Stimulated activated CD8-positive, alpha-beta memory T cell treated with anti-CD3 and anti-CD28 coated beads, Interleukin-2, amount 100 ng/mL, for 48 hours (primary cell): ENCODE measurements around the gene FGF14.

Experiments
- DNase-seq, 2 donors: peaks; one replicate each; pipeline ENCODE4 v3.0.0-alpha.2; 2020; ENCODE audit warnings: low read depth in 2 of 2

Gene FGF14

DNA sequence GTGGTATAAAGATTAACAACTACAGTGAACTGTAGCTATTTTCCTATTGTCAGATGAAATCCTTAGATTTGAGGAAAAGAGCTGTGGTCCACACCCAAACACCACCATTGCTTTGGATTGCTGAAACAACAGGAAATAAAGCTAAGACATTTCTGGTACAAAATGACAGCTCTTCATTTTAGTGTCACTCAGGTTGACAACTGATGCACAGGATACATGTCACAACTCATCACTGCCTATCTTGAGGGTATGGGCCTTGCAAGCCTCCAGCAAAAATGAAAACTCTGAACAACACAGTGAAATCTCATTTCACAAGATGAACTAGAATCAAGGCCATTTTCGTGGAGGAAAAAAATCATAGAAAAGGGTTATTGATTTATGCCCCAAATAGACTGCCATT, 609.7 kb downstream of the FGF14 start:
- no peak for DNase-seq

DNA sequence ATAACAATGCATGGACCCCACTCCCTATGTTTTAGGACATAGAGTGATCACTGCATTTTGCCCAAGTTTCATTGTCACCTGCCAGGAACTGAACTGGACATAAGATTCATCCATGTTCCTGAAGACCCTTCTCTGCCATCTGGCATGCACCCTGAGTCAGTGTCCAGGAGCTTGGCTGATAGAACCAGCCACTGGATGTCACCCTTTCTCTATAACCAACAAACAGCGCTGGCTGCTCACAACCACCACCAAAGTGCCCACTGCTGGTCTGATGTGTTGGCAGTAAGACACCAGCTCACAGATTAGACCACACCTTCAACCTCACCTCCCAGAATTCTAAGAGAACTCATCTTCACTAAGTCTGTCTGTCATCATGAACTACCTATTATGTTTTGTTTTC, 616.0 kb downstream of the FGF14 start:
- DNase-seq, result no peak

DNA sequence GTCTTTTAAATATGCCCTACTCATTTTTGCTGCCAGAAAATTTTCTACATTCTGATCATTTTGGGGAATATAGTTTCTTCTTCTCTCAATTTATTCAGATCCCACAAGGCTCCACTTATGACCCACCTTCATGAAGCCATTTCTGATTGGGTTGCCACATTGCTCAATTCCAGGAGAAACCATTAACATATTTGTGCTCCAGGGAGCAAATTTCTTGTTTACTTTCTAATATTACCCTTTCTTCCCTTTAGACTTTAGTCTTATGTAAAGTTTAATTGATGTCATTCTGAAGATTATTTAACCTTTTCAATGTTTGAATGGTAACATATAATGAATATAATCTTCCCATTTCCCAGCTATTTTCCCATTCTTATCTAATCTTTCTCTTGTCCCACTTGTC, 617.5 kb downstream of the FGF14 start:
- DNase-seq, result no peak

DNA sequence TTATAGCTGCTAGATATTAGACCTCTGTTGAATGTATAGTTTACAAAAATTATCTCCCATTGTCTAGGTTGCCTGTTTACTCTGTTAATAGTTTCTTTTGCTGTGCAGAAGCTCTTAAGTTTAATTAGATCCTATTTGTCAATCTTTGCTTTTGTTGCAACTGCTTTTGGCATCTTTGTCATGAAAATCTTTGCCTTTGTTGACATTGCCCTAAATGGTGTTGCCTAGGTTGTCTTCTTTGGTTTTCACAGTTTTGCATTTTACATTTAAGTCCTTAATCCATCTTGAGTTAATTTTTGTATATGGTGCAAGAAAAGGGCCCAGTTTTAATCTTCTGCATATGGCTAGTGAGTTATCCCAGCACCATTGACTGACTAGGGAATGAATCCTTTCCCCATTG, 618.3 kb downstream of the FGF14 start:
- no peak for DNase-seq

DNA sequence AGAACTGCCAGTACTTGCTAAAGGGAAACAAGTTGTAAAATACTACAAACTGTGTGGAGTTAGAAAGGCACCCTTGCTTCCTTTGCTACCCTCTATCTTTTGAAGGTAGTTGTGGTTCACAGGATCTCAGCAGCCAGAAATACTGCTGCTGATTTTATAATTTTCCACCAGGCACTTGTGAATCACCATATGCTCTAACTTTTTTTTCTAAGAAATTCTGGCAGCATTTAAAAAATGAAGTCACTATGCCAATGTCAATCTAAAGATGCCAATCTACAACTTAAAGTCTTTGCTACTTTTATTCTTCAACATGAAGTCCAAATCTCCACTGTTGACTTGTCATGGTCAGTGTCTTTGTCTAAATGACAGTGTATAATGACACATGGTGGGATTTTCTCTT, 621.6 kb downstream of the FGF14 start:
- no peak for DNase-seq

DNA sequence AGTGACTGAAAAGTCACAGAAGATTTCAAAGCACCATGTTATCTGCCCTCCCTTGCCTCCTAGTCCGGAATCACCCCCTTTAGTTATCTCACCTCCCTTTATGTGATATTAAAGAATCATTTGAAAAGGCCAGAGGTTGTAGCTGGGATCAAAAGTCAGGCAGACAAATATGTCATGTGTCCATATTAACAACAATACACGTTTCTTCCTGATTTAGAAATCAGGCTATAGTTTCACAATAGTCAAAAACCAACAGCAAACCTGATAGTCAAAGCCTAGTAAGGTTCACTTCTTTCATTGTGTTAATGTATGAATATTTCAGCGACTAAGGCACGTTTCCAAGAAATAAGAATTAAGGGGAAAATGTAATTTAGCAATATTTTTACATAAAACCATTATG, 622.7 kb downstream of the FGF14 start:
- DNase-seq, result no peak

DNA sequence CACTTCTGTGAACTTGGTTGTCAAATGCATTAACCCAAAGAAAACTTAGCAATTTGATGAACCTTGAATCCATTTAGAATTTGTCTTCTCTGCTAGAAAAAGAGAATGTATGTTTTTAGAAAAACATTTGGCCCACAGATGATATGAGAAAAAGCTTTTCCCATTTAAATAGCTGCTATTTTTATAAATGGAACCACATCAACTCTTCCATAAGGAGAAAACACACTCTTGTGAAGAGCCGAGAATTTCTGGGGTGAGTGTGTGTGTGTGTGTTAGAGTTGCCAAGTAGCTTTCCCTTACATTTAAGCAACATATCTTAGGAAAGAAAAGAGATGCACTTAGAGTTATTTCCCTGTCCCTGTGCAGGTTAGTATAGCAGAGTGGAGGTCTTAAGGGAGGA, 626.6 kb downstream of the FGF14 start:
- no peak for DNase-seq

DNA sequence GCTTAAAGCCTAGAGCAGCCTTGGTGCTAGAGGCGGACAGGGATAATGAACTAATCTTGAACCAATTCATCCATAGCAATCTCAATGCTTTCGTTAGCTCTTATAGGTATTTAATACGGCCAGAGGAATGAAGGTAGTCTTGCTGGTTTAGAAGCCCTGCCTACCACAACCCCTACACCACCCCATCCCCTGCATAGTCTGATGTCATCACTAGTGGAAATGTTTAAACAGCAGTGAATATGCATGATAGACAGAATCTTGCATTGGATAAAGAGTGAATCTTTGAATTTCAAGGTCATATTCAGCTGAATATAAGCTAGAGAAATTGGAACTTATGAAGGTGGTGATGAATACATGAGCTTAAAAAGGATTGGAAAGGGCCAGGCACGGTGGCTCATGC, 627.5 kb downstream of the FGF14 start:
- DNase-seq, result no peak

DNA sequence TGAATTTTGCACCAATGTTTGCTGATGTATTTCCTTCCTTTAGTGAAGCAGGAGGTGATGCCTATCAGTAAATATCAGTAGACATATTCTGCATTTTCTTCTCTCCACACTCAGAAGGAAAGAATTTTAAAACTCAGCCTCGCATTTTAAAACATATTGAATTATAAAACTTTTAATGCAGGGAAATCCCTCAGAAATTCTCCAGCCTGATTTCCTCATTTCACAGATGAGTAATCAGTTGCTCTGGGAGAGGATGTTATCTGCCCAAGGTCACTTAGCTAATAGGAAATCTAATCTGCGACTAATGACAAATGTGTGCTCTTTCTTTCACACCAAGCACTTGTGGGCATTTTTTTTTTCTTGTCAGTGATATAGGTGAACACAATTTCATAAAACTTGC, 628.8 kb downstream of the FGF14 start:
- no peak for DNase-seq

DNA sequence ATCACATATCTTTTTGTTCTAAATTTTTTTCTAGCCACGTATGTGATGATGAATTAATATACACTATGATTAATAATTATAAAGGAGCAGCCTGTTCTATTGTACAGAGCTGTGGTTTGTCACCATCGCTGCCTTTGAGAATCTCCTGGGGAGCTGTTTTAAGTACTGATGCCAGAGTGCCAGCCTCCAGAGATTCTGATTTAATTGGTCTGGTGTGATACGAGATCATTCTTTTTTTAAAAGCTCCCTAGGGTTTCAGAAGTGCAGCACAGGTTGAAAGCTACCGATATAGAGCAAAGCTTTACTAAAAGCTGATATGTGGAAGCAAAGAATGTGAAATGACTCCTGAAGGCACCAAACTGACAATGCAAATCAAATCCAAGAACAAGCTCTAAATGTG, 634.7 kb downstream of the FGF14 start:
- DNase-seq, result no peak

DNA sequence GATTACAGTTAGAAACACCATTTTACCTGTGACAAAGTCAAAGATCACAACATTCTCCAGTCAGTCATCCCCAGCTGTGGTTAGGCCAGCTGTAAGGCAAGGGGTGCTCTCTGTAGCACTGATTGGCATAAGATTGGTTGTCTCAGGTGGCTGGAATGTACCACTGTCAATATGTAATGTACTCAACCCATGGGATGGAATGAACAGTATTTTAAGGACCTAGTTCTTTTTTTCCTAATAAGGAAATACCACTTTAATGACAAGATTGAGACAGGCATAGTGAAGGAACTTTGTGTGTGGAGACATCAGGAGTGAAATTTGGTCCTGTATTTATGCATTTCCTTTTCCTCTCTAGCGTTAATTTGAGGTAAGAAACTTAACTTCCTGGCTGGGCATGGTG, 638.7 kb downstream of the FGF14 start:
- DNase-seq, result no peak

DNA sequence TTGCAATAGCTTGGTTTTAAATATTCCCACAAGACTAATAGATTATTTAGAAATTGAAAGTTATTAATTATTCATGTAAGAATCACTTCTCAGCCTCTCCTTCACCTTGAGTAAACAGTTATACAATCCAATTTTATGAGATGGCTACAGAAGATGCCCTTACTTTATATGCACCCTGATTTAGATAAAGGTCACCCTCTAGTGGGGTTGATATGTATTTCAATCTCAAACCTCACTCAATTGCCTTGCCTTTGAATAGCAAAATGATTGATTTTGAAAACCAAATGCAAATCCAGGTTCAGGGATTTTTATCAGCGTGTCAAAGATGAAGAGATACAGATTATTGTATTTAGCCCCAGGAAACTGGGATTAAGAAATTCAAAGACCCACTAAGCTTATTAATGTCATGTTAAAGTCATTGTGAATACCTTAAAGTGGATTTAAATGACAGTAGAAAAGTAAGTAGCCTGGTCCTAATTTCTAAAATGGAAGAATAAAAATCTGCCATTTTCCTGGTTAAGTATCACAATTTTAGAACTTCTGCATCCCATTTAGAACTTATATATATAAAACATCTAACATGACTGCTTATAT, 644.3 kb downstream of the FGF14 start:
- DNase-seq, result no peak

DNA sequence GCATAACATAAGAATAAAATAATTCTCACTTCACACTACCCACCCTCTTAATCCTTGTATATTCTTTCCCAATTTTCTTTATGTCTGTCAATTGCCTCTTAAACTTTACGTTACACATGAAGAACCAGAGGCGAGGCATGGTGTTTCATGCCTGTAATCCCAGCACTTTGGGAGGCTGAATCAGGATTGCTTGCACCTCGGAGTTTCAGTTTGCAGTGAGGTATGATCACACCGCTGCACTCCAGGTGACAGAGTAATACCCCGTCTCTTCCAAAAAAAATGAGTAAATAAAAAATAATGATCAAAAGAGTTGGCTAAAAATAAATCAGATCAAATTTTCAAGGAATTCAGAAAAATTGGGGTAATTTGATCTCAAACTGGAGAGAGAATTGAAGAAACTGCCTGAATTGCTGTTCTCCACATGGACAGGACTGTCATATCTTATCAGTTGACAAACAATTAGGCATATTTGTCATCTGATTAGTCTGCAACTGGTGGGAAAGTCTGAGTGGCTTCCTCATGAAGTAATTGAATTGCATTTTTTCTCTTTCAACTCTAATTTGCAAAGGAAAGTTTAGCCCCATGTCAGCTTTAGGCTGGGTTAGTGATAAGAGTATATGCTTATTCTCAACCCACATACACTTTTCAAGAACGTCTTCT, 646.5 kb downstream of the FGF14 start:
- no peak for DNase-seq

DNA sequence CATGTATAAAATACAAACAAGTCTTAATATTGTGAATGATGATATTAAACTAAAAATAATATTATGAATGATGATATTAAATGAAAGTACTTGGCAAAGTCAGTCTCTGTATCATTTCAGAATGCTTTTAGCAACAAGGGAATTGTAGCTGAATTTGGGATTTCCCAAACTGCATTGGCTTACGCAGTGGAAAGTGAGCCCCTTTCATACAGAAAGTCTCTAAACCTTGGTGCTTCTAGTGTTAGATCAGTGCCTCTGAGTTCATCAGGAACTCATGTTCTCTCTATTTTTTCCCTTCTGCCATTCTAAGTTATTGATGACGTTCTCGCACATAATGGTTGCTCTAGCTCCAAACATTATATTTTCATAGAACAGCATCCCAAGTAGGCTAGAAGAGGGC, 649.4 kb downstream of the FGF14 start:
- no peak for DNase-seq

DNA sequence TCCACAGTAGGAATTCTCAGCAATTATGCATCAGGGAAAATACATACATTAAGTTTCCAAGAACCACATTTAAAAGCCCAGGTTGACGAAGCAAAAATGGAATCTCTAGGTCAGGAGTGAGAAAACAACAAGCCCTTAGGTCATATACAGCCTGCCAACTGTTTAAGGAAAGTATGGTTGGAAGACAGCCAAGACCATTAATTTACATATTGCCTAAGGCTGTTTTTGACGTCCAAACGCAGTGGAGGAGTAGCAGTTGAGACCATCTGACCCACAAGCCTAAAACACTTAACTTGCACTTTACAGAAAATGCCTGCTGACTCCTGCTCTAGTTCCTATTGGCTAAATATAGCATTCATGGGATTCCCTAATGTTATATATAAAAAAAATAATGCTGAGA, 650.4 kb downstream of the FGF14 start:
- no peak for DNase-seq

DNA sequence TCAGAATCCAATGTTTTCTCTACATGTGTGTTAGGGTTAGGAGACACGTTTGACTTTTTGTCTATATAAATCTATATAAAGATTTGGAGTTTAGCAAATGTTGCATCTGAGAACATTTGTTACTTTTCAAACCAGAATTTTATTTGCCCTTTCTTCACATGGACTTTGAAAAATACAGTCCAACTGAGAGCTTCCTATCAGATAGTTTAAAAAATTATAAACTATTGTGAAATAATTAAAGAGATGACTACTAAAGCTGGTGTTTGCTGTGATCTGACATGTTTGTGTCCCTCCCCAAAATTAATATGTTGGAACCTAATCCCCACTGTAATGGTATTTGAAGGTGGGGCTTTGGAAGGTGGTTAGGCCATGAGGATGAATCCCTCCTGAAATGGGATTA, 652.3 kb downstream of the FGF14 start:
- DNase-seq, result no peak

DNA sequence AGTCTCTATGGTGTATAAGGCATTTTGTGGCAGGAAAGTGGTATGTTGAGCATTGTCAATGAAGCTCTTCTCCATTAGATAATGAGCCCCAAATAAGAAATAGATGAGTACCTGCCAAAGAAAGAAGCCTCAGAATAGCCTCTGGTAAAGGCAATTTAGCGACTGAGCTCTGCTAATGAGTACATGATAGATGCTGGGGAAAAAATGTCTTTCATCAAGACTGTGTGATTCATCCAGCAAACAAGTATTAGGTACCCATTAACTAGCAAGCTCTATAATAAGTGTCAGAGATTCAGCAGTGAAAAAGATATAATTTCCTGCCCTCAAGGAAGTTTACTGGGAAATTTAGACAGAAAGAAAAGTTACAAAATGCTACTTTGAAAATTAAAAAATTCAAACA, 654.8 kb downstream of the FGF14 start:
- DNase-seq, result no peak

DNA sequence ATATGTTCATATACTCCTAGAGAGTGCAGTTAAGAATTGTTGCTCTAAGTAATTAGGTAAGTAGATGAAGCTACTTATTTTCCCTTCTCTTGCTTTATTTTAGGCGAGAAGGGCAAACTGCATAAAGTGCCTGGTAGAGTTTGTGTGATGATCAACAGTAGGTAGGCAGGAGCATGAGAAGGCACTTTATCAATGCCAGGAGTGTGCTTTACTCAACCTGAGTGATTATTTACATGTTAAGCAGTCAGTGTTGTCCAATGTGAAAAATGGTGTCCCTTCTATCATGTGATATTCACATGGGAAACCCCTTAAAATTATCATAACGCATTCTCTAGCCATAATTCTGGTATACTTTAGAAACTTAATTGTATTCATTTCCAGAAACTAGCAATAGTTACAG, 655.3 kb downstream of the FGF14 start:
- no peak for DNase-seq

DNA sequence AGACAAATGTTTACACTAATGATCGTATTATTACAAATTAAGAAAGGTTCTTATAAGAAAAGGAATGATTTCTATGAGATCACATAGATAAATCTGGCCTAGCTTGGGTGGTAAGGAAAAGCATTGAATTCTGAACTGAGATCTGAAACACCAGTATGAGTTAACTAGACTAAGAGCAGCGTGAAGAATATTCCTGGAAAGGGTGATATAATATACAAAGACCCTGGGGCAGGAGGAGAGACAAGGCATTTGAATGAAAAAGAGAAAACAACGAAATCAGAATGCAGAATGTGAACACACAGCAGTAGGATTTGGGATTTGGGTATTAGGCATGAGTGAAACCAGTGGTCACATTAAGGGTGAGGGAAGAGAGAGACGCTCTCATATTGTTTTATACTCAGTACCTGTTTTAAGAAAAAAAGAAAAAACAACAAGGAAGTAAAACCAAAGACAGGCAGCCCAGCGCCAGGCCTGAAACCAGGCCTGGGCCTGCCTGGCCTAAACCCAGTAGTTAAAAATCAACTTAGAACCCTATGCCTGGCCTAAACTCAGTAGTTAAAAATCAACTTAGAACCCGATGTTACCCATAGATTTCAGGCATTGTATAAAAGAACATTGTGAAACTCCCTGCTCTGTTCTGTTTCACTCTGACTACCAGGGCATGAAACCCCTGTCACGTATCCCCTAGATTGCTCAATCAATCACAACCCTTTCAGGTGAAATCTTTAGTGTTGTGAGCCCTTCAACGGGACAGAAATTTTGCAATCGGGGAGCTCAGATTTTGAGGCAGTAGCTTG, 662.3 kb downstream of the FGF14 start:
- DNase-seq, result no peak

DNA sequence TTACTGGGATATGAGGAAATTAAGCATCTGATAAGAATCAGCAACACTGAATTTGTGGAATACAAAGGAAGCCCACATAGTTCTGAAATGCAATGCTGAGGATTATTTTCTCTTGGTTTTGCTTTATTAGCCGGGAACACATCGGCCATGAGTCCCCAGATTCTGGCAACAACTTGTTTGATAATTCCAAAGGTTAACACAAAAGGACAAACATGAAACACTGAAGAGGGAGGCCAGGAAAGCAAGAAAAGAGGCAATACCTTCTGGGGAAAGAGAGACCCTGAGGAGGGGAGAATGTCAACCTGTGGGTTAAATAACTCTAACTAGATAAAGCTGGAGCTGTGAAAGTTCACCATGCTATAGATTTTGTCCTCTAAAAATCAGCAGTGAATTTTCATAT, 663.5 kb downstream of the FGF14 start:
- no peak for DNase-seq

DNA sequence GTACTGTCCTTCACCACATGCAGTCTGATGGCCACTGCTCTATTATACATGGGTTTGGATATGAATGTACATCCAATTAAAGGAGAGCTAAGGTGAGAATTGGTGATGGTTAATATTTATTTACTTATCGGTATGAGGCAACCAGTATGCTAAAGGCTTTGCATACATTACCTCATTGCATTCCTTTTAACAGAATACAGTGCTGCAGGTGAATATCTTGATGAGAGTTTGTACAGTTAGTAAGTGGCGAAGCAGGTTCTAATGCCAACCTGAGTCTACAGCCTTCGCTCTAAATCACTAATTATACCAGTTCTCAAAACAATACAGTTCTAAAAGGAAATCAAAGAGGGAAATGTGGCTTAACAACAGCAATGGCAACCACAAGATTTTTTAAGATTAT, 665.3 kb downstream of the FGF14 start:
- no peak for DNase-seq

DNA sequence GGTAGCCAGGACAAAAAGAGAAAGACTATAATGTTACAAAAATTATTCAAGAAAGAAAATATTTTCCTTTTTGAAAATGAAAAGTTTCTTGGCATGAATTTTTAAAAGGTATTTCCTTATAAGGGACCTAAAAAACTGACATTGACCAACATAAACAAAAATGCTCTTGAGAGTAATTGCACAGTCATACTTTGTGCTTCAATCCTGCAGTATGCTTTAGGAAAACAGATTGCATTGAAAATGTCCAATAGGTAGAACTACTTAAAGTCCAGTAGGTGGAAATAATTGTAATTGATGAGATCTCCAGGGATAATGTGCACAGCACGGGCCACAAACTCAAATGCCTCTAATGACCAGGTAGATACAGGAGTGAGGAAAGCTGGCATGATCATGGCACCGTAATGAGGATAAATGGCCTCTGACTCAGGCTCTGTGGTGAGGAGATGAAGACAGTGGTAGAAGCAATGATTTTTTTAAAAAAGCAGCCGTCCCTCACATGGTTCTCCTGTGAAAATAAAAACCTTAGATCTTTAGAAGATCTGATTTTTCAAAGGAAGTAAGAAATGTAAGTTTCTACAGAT, 671.3 kb downstream of the FGF14 start:
- no peak for DNase-seq

DNA sequence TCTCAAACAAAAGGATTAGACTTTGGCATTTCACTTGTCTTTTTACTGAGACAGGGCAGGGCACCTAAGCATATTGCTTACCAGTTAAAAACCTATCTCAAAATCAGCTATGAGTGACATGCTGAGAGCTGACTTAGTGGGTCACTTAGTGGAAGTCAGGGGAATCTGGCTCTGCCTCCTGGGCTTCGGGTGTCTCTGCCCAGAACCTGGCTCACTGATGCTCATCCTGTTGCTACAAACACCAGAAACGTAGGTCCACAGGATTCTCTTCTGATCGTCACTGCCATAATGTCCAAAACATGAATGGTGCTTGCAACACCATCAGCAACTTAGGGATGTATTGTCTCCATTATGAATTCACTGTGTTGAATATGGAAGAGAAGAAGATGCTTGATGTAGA, 673.2 kb downstream of the FGF14 start:
- no peak for DNase-seq
